ENCODE measurements around the gene HAS3.
"Not testable (repeated sequence)": the region's sequence is repeated elsewhere in the genome, so short reads cannot be mapped to it uniquely, and the experiment has no call there.

HAS3 gene

DNA sequence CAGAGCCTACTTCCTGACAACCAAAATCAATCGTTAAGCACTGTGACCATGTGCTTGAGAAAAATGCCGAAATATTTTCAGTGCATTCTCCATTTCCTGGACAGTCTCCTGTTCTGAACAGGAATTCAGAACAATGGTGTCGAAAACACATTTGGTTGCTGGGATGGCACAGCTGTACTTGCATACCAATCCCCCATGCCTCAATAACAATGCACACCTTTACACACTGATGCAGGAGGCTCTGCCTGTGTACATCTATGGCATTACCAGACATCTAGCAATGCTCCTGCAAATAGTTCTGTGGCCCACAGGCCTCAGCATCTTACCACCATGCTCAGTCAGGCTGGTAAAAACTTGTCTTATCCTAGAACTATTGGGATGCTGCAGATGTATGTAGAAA, 20.8 kb downstream of the HAS3 start:
- no peak overlapping the region for H3K4me3 ChIP-seq (ENCODE audit: insufficient read depth, low read length, poor library complexity, severe bottlenecking)
- H3K36me3 ChIP-seq (ENCODE audit: low read length) = no peaks in the 10 kb centered on the region
- H3K79me2 ChIP-seq (ENCODE audit: insufficient read depth, low read length) = peaks cover 65% of the 10 kb centered on the region
- no peak overlapping the region for H2AFZ ChIP-seq (ENCODE audit: low read depth, low read length, severe bottlenecking)
- no peak for TF ChIP-seq EZH2phosphoT487 (conservative IDR thresholded peaks at IDR 0.05; ENCODE audit: low read length)
- no peak for TF ChIP-seq CTCF (IDR thresholded peaks at IDR 0.05; ENCODE audit: insufficient read depth, low read length, poor library complexity, severe bottlenecking)
- H3K9me3 ChIP-seq (ENCODE audit: insufficient read depth, low read length) = no peaks in the 10 kb centered on the region
- H4K20me1 ChIP-seq (ENCODE audit: low read depth, low read length) = peaks cover 12% of the 10 kb centered on the region; the same call in 1 of the 2 replicates
- H3K4me2 ChIP-seq (ENCODE audit: low read depth, low read length, poor library complexity, severe bottlenecking) = no peak overlapping the region
- H3F3A ChIP-seq (ENCODE audit: insufficient read depth) = peaks cover 38% of the 10 kb centered on the region
- H3K27me3 ChIP-seq (ENCODE audit: low read length) = no peaks in the 10 kb centered on the region
- H3K9me2 ChIP-seq (replicated peaks; ENCODE audit: insufficient read depth, low read length) = no peaks in the 10 kb centered on the region
- H3K9ac ChIP-seq (ENCODE audit: low read length) = no peak overlapping the region
- no peak overlapping the region for H3K27ac ChIP-seq (ENCODE audit: low read depth, low read length)

DNA sequence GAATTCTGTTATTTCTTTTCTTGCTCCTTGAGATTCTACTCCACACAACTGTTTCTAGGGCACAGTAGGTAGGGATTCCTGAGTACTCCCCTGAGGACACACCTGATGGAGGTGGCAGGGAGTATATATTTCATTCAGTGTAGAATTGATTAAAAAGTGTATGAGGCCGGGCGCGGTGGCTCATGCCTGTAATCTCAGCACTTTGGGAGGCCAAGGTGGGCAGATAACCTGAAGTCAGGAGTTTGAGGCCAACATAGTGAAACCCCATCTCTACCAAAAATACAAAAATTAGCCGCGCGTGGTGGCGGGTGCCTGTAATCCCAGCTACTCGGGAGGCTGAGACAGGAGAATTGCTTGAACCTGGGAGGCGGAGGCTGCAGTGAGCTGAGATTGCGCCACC, 21.3 kb downstream of the HAS3 start:
- not testable (repeated sequence) for H3K9me2 ChIP-seq (replicated peaks; ENCODE audit: insufficient read depth, low read length); H3K27me3 ChIP-seq (ENCODE audit: low read length); H2AFZ ChIP-seq (ENCODE audit: low read depth, low read length, severe bottlenecking); H3K27ac ChIP-seq (ENCODE audit: low read depth, low read length); H3K4me2 ChIP-seq (ENCODE audit: low read depth, low read length, poor library complexity, severe bottlenecking); H3K36me3 ChIP-seq (ENCODE audit: low read length); H3K9me3 ChIP-seq (ENCODE audit: insufficient read depth, low read length); H3K9ac ChIP-seq (ENCODE audit: low read length); H3K4me3 ChIP-seq (ENCODE audit: insufficient read depth, low read length, poor library complexity, severe bottlenecking)
- H3K79me2 ChIP-seq (ENCODE audit: insufficient read depth, low read length) = peaks cover 70% of the 10 kb centered on the region
- peaks cover 12% of the 10 kb centered on the region; the same call in 1 of the 2 replicates for H4K20me1 ChIP-seq (ENCODE audit: low read depth, low read length)
- H3F3A ChIP-seq (ENCODE audit: insufficient read depth) = peaks cover 42% of the 10 kb centered on the region

GRCh38 chr16:69127966-69128510, 22.6 kb downstream of the HAS3 start:
- Histone ChIP-seq H3K9me3 (ENCODE audit: insufficient read depth, low read length) (no peaks in the 10 kb centered on the region), H3K36me3 (ENCODE audit: low read length) (no peaks in the 10 kb centered on the region), H3K27ac (ENCODE audit: low read depth, low read length) (no peak overlapping the region), H2AFZ (ENCODE audit: low read depth, low read length, severe bottlenecking) (no peak overlapping the region), H3K27me3 (ENCODE audit: low read length) (no peaks in the 10 kb centered on the region), H3F3A (ENCODE audit: insufficient read depth) (peaks cover 42% of the 10 kb centered on the region), H3K9ac (ENCODE audit: low read length) (no peak overlapping the region), H3K79me2 (ENCODE audit: insufficient read depth, low read length) (peaks cover 72% of the 10 kb centered on the region), H4K20me1 (ENCODE audit: low read depth, low read length) (peaks cover 12% of the 10 kb centered on the region; the same call in 1 of the 2 replicates), H3K4me2 (ENCODE audit: low read depth, low read length, poor library complexity, severe bottlenecking) (no peak overlapping the region), H3K9me2 (replicated peaks; ENCODE audit: insufficient read depth, low read length) (no peaks in the 10 kb centered on the region), H3K4me3 (ENCODE audit: insufficient read depth, low read length, poor library complexity, severe bottlenecking) (no peak overlapping the region)
- TF ChIP-seq CTCF (IDR thresholded peaks at IDR 0.05; ENCODE audit: insufficient read depth, low read length, poor library complexity, severe bottlenecking) = no peak
- TF ChIP-seq EZH2phosphoT487 (conservative IDR thresholded peaks at IDR 0.05; ENCODE audit: low read length) = no peak

DNA sequence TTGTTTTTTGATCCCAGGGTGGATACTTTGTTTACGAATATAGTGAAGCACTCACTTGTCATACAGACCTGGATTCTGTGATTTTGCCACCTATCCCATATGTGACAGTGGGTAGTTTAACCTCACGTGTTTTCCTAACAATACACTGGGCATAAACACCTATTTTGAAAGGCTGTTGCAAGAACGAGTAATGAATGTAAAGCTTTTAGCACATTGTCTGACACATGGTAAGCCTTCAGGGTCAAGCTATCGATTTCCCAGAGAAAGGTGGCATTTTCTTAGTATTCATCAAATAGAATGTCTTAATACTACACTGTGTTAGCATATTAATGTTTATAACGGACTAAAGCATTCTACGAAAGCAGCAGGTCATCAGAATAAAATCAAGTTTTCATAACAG, 25.0 kb downstream of the HAS3 start:
- no peaks in the 10 kb centered on the region for H3K27me3 ChIP-seq (ENCODE audit: low read length)
- peak overlapping the region; percentile 84 for H3K27ac ChIP-seq (ENCODE audit: low read depth, low read length)
- no peak overlapping the region for H2AFZ ChIP-seq (ENCODE audit: low read depth, low read length, severe bottlenecking)
- H3K4me2 ChIP-seq (ENCODE audit: low read depth, low read length, poor library complexity, severe bottlenecking) = peak overlapping the region; percentile 92
- peaks cover 7% of the 10 kb centered on the region; the same call in 1 of the 2 replicates for H4K20me1 ChIP-seq (ENCODE audit: low read depth, low read length)
- peaks cover 84% of the 10 kb centered on the region for H3K79me2 ChIP-seq (ENCODE audit: insufficient read depth, low read length)
- no peaks in the 10 kb centered on the region for H3K9me3 ChIP-seq (ENCODE audit: insufficient read depth, low read length)
- TF ChIP-seq EZH2phosphoT487 (conservative IDR thresholded peaks at IDR 0.05; ENCODE audit: low read length) (no peak), CTCF (IDR thresholded peaks at IDR 0.05; ENCODE audit: insufficient read depth, low read length, poor library complexity, severe bottlenecking) (no peak)
- no peaks in the 10 kb centered on the region for H3K9me2 ChIP-seq (replicated peaks; ENCODE audit: insufficient read depth, low read length)
- H3F3A ChIP-seq (ENCODE audit: insufficient read depth) = peaks cover 31% of the 10 kb centered on the region
- peak overlapping the region; percentile 99; the same call in 1 of the 2 replicates for H3K9ac ChIP-seq (ENCODE audit: low read length)
- H3K4me3 ChIP-seq (ENCODE audit: insufficient read depth, low read length, poor library complexity, severe bottlenecking) = no peak overlapping the region
- no peaks in the 10 kb centered on the region for H3K36me3 ChIP-seq (ENCODE audit: low read length)

Data from SU-DHL-6 (cell line).